Activated CD4-positive, alpha-beta memory T cell treated with anti-CD3 and anti-CD28 coated beads for 36 hours (primary cell): ENCODE results near the gene CYP1A1. TPM values are rescaled to one million over a fixed set of nuclear protein-coding genes. Genes with fewer than 3 reads are reported as not detected.

Experiments
- CTCF ChIA-PET: fragments of 350-600 bp; sonication (Branson Sonifier 250); formaldehyde crosslinking; loops from one replicate; lab custom pipeline; 2021; ENCODE audit warnings: antibody characterized with exemption, inconsistent platforms; lab: Charles Lee
- POLR2A ChIA-PET: fragments of 350-600 bp; sonication (Branson Sonifier 250); formaldehyde crosslinking; loops from one replicate; lab custom pipeline; 2021; ENCODE audit warnings: antibody characterized with exemption; lab: Charles Lee
- DNase-seq: peaks from one replicate; pipeline ENCODE4 v3.0.0-alpha.2; 2020
- H3K27ac Mint-ChIP-seq: one replicate; pipeline ENCODE4 v1.8.0; 2021; ENCODE audit warnings: mixed read lengths
- H3K27me3 Mint-ChIP-seq: one replicate; pipeline ENCODE4 v1.8.0; 2021; ENCODE audit warnings: mixed read lengths
- H3K36me3 Mint-ChIP-seq: one replicate; pipeline ENCODE4 v1.8.0; 2021; ENCODE audit warnings: mixed read lengths
- H3K4me1 Mint-ChIP-seq: one replicate; pipeline ENCODE4 v1.8.0; 2021; ENCODE audit warnings: low read depth, mixed read lengths
- H3K4me3 Mint-ChIP-seq: one replicate; pipeline ENCODE4 v1.8.0; 2021; ENCODE audit warnings: mild to moderate bottlenecking, mixed read lengths
- H3K9me3 Mint-ChIP-seq: one replicate; pipeline ENCODE4 v1.8.0; 2021; ENCODE audit warnings: mixed read lengths
- intact Hi-C: fragments of 100-400 bp; cut with micrococcal nuclease; formaldehyde crosslinking; loops from one replicate; pipeline ENCODE4 v1.15.1; 2023
- total RNA-seq, 2 experiments: library from RNA; stranded (reverse); gene quantifications; one replicate each; pipeline ENCODE4 v1.2.3, GENCODE V29; 2021

CYP1A1 gene
- total RNA-seq, result 1 to 10 TPM in 1 of 2 experiments, under 1 TPM in 1; 0.64 to 1.1 TPM

- peak within 1 kb of the TSS; percentile 56 for H3K4me3 Mint-ChIP-seq
- intact Hi-C loops, result no loop called here
- H3K4me1 Mint-ChIP-seq, result peaks cover 8% of the 10 kb centered on the region
- H3K27ac Mint-ChIP-seq, result no peak within 1 kb of the TSS
- ChIA-PET CTCF (interaction anchor here (0.6 to 3.8 kb wide), 8 partner anchors 43 to 346 kb away, joined by 3 to 13 read pairs (median 4); no protein-coding TSS in a partner anchor), POLR2A (interaction anchor here (1.0 to 2.0 kb wide), 2 partner anchors 29 to 110 kb away, joined by 3 to 4 read pairs; partner anchors contain the start of genes CLK3 and EDC3)
- no peaks in the 10 kb centered on the region for H3K36me3 Mint-ChIP-seq
- no peaks in the 10 kb centered on the region for H3K9me3 Mint-ChIP-seq
- H3K27me3 Mint-ChIP-seq, result peaks cover 10% of the 10 kb centered on the region
- peak; percentile 48 for DNase-seq
Measured at GRCh38 chr15:74725225-74725774, at the start of gene CYP1A1. Gene CYP1A1, minus strand, starts transcription at chr15:74725528. Its CDS starts 2,431 bp downstream, at chr15:74723097.

- CTCF ChIA-PET, result interaction anchor here (1.2 to 22.0 kb wide), 6 partner anchors 7 to 176 kb away, joined by 5 to 1220 read pairs (median 133); partner anchors contain the start of genes CSK and FAM219B
- Mint-ChIP-seq H3K27me3 (peaks cover under 1% of the 10 kb centered on the region), H3K36me3 (no peaks in the 10 kb centered on the region), H3K4me3 (no peak overlapping the region), H3K4me1 (peaks cover 58% of the 10 kb centered on the region), H3K9me3 (no peaks in the 10 kb centered on the region), H3K27ac (peak overlapping the region; percentile 68)
- no peak for DNase-seq
- POLR2A ChIA-PET, result interaction anchor here (1.3 to 1.9 kb wide), 2 partner anchors 13 to 23 kb away, joined by 4 to 10 read pairs; no protein-coding TSS in a partner anchor
- intact Hi-C loops, result no loop called here
Measured at GRCh38 chr15:74773731-74774252, 48.5 kb upstream of the CYP1A1 start.

- H3K4me3 Mint-ChIP-seq, result no peak overlapping the region
- H3K36me3 Mint-ChIP-seq, result no peaks in the 10 kb centered on the region
Measured at GRCh38 chr15:74773329-74773728, 48.0 kb upstream of the CYP1A1 start.

GRCh38 chr15:74770211-74770903, 45.0 kb upstream of the CYP1A1 start:
- ChIA-PET POLR2A (interaction anchor here (0.6 to 3.1 kb wide), 10 partner anchors 10 to 43 kb away, joined by 3 to 13 read pairs (median 4); partner anchors contain the start of gene CSK), CTCF (interaction anchor here (0.6 to 22.0 kb wide), 42 partner anchors 11 to 398 kb away, joined by 3 to 1220 read pairs (median 5); partner anchors contain the start of genes CLK3, COX5A, CSK and CYP1A1)

More at GRCh38 chr15:74773329-74773728, 48.0 kb upstream of the CYP1A1 start:
- CTCF ChIA-PET, result interaction anchor here (5.6 to 22.0 kb wide), 6 partner anchors 8 to 177 kb away, joined by 30 to 1220 read pairs (median 133); partner anchors contain the start of genes CSK and FAM219B
- no peaks in the 10 kb centered on the region for H3K9me3 Mint-ChIP-seq
- peaks cover 56% of the 10 kb centered on the region for H3K4me1 Mint-ChIP-seq
- intact Hi-C loops, result no loop called here
- peaks cover 2% of the 10 kb centered on the region for H3K27me3 Mint-ChIP-seq
- no peak for DNase-seq
- peak overlapping the region; percentile 68 for H3K27ac Mint-ChIP-seq
- POLR2A ChIA-PET, result interaction anchor here (1.3 to 1.9 kb wide), 2 partner anchors 14 to 24 kb away, joined by 4 to 10 read pairs; no protein-coding TSS in a partner anchor

GRCh38 chr15:74769463-74770025, 44.2 kb upstream of the CYP1A1 start:
- peaks cover 5% of the 10 kb centered on the region for H3K27me3 Mint-ChIP-seq
- no peak for DNase-seq
- H3K27ac Mint-ChIP-seq, result no peak overlapping the region
- H3K4me1 Mint-ChIP-seq, result peaks cover 24% of the 10 kb centered on the region
- intact Hi-C loops, result loop anchor here (1.0 to 5.0 kb wide), 3 partner anchors 17 to 397 kb away; no protein-coding TSS in a partner anchor
- ChIA-PET POLR2A (interaction anchor here (1.0 to 3.1 kb wide), 4 partner anchors 8 to 39 kb away, joined by 3 to 13 read pairs (median 3); no protein-coding TSS in a partner anchor), CTCF (interaction anchor here (0.5 to 22.0 kb wide), 49 partner anchors 10 to 1107 kb away, joined by 3 to 1220 read pairs (median 5); partner anchors contain the start of genes CLK3, CPLX3, CSK and CYP1A1)
- no peaks in the 10 kb centered on the region for H3K9me3 Mint-ChIP-seq
- no peak overlapping the region for H3K4me3 Mint-ChIP-seq
- no peaks in the 10 kb centered on the region for H3K36me3 Mint-ChIP-seq

More at GRCh38 chr15:74770211-74770903, 45.0 kb upstream of the CYP1A1 start:
- Mint-ChIP-seq H3K4me3 (no peak overlapping the region), H3K27me3 (peaks cover 5% of the 10 kb centered on the region), H3K9me3 (no peaks in the 10 kb centered on the region), H3K27ac (no peak overlapping the region), H3K36me3 (no peaks in the 10 kb centered on the region), H3K4me1 (peaks cover 29% of the 10 kb centered on the region)
- DNase-seq, result no peak
- intact Hi-C loops, result loop anchor here (2.0 kb wide), 1 partner anchor 16 kb away; no protein-coding TSS in a partner anchor

GRCh38 chr15:74768771-74769342, 43.5 kb upstream of the CYP1A1 start:
- peaks cover 21% of the 10 kb centered on the region for H3K4me1 Mint-ChIP-seq

GRCh38 chr15:74768099-74768770, 42.9 kb upstream of the CYP1A1 start:
- peaks cover 5% of the 10 kb centered on the region for H3K27me3 Mint-ChIP-seq
- no peaks in the 10 kb centered on the region for H3K36me3 Mint-ChIP-seq
- CTCF ChIA-PET, result interaction anchor here (0.6 to 22.0 kb wide), 30 partner anchors 9 to 560 kb away, joined by 3 to 1220 read pairs (median 6); partner anchors contain the start of genes CLK3, COX5A, CPLX3 and CSK
- DNase-seq, result no peak
- intact Hi-C loops, result loop anchor here (5.0 kb wide), 1 partner anchor 396 kb away; no protein-coding TSS in a partner anchor
- POLR2A ChIA-PET, result interaction anchor here (0.6 to 1.0 kb wide), 3 partner anchors 9 to 126 kb away, joined by 3 read pairs; no protein-coding TSS in a partner anchor
- no peak overlapping the region for H3K4me3 Mint-ChIP-seq
- no peaks in the 10 kb centered on the region for H3K9me3 Mint-ChIP-seq
- peaks cover 16% of the 10 kb centered on the region for H3K4me1 Mint-ChIP-seq
- no peak overlapping the region for H3K27ac Mint-ChIP-seq

More at GRCh38 chr15:74768771-74769342, 43.5 kb upstream of the CYP1A1 start:
- H3K27me3 Mint-ChIP-seq, result peaks cover 5% of the 10 kb centered on the region
- ChIA-PET CTCF (interaction anchor here (0.5 to 22.0 kb wide), 48 partner anchors 9 to 559 kb away, joined by 3 to 1220 read pairs (median 5); partner anchors contain the start of genes CLK3, COX5A, CPLX3 and CSK), POLR2A (interaction anchor here (0.6 to 1.0 kb wide), 3 partner anchors 9 to 127 kb away, joined by 3 read pairs; no protein-coding TSS in a partner anchor)
- no peak overlapping the region for H3K4me3 Mint-ChIP-seq
- peak; percentile 80 for DNase-seq
- no peaks in the 10 kb centered on the region for H3K9me3 Mint-ChIP-seq
- H3K36me3 Mint-ChIP-seq, result no peaks in the 10 kb centered on the region
- no peak overlapping the region for H3K27ac Mint-ChIP-seq
- intact Hi-C loops, result loop anchor here (1.0 to 5.0 kb wide), 2 partner anchors 134 to 397 kb away; no protein-coding TSS in a partner anchor

- CTCF ChIA-PET, result interaction anchor here (0.6 to 22.0 kb wide), 14 partner anchors 13 to 149 kb away, joined by 3 to 1220 read pairs (median 23); partner anchors contain the start of genes CLK3, CPLX3, CSK and CYP1A1
- no peak overlapping the region for H3K27ac Mint-ChIP-seq
- no peak overlapping the region for H3K4me3 Mint-ChIP-seq
- H3K9me3 Mint-ChIP-seq, result no peaks in the 10 kb centered on the region
- POLR2A ChIA-PET, result no interaction called here
- H3K36me3 Mint-ChIP-seq, result no peaks in the 10 kb centered on the region
- H3K27me3 Mint-ChIP-seq, result peaks cover 5% of the 10 kb centered on the region
- intact Hi-C loops, result loop anchor here (5.0 kb wide), 1 partner anchor 395 kb away; no protein-coding TSS in a partner anchor
- peaks cover 14% of the 10 kb centered on the region for H3K4me1 Mint-ChIP-seq
- no peak for DNase-seq
Measured at GRCh38 chr15:74767167-74768098, 42.1 kb upstream of the CYP1A1 start.

GRCh38 chr15:74763416-74763815, 38.1 kb upstream of the CYP1A1 start:
- POLR2A ChIA-PET, result interaction anchor here (0.7 kb wide), 2 partner anchors 127 to 128 kb away, joined by 3 read pairs; no protein-coding TSS in a partner anchor
- Mint-ChIP-seq H3K4me1 (no peaks in the 10 kb centered on the region), H3K27me3 (peaks cover 4% of the 10 kb centered on the region), H3K9me3 (no peaks in the 10 kb centered on the region), H3K27ac (no peak overlapping the region), H3K4me3 (no peak overlapping the region), H3K36me3 (no peaks in the 10 kb centered on the region)
- intact Hi-C loops, result no loop called here
- CTCF ChIA-PET, result interaction anchor here (0.8 to 1.9 kb wide), 4 partner anchors 127 to 132 kb away, joined by 3 to 8 read pairs (median 4); no protein-coding TSS in a partner anchor
- DNase-seq, result no peak
